B cell (primary cell): ENCODE measurements around the gene HOXB7. TPM values are rescaled to one million over a fixed set of nuclear protein-coding genes. Genes with fewer than 3 reads are reported as not detected.

Experiments used
- ATAC-seq: fragments of 200-7000 bp; cut with Tn5 transposase; one replicate; pipeline ENCODE4 v1.10.0; 2021; ENCODE audit warnings: low read depth, mild to moderate bottlenecking, moderate number of reproducible peaks, moderate library complexity
- CTCF ChIA-PET: fragments of 350-600 bp; sonication (Branson Sonifier 250); formaldehyde crosslinking; loops from one replicate; lab custom pipeline; 2021; ENCODE audit warnings: antibody characterized with exemption, inconsistent platforms; lab: Charles Lee
- POLR2A ChIA-PET: fragments of 350-600 bp; sonication (Branson Sonifier 250); formaldehyde crosslinking; loops from one replicate; lab custom pipeline; 2021; ENCODE audit warnings: antibody characterized with exemption; lab: Charles Lee
- DNase-seq: peaks from one replicate; pipeline ENCODE4 v3.0.0; 2013
- H2AFZ ChIP-seq: 2 replicates; pipeline ENCODE4 v1.6.1; 2012; ENCODE audit warnings: mild to moderate bottlenecking, low read depth, low read length; ENCODE audit not compliant: insufficient read depth, poor library complexity, severe bottlenecking
- H3K27ac ChIP-seq, 2 donors: 1 replicate in 1 of 2; 2 replicates in 1 of 2; pipeline ENCODE4 v1.5.1; 2012 to 2013; ENCODE audit warnings: low read length in 2 of 2, mild to moderate bottlenecking in 2 of 2, moderate library complexity in 1 of 2
- H3K27me3 ChIP-seq, 4 experiments: fragments of 200-600 bp in 1 of 4; sonication (generic) in 1 of 4; replicated peaks in 1 of 4; 1 replicate in 2 of 4; 2 replicates in 2 of 4; pipeline versions ENCODE4 v1.6.1 to v1.7.0; 2013 to 2016; ENCODE audit warnings: low read length in 3 of 4, mild to moderate bottlenecking in 2 of 4, mixed read lengths in 1 of 4, moderate library complexity in 1 of 4; ENCODE audit not compliant: insufficient read depth in 4 of 4, control insufficient read depth in 3 of 4; ENCODE audit errors: control extremely low read depth in 1 of 4
- H3K36me3 ChIP-seq, 2 experiments: replicated peaks in 1 of 2; 1 replicate in 1 of 2; 2 replicates in 1 of 2; pipeline versions ENCODE4 v1.6.1 to v1.7.1; 2013; ENCODE audit warnings: low read length in 1 of 2; ENCODE audit not compliant: insufficient read depth in 2 of 2, control insufficient read depth in 1 of 2; ENCODE audit errors: control extremely low read depth in 1 of 2, extremely low read depth in 1 of 2
- H3K4me1 ChIP-seq, 2 donors: fragments of 200-600 bp in 1 of 2; sonication (generic) in 1 of 2; 1 replicate in 1 of 2; 2 replicates in 1 of 2; pipeline versions ENCODE4 v1.5.1 to v1.6.1; 2013 to 2017; ENCODE audit warnings: low read length in 2 of 2; ENCODE audit not compliant: control insufficient read depth in 2 of 2, insufficient read depth in 2 of 2
- H3K4me2 ChIP-seq: replicated peaks from 2 replicates; pipeline ENCODE3; 2012; ENCODE audit warnings: mild to moderate bottlenecking, low read depth, low read length; ENCODE audit not compliant: poor library complexity, severe bottlenecking
- H3K4me3 ChIP-seq, 5 experiments: fragments of 200-600 bp in 1 of 5; sonication (generic) in 1 of 5; 1 replicate in 3 of 5; 2 replicates in 2 of 5; pipeline versions ENCODE4 v1.5.1 to v1.7.0; 2011 to 2016; ENCODE audit warnings: low read length in 4 of 5, mild to moderate bottlenecking in 4 of 5, low read depth in 2 of 5, control low read depth in 1 of 5, moderate library complexity in 1 of 5; ENCODE audit not compliant: insufficient read depth in 1 of 5; ENCODE audit errors: control extremely low read depth in 1 of 5, extremely low read depth in 1 of 5
- H3K79me2 ChIP-seq: fragments of 200-600 bp; sonication (generic); one replicate; pipeline ENCODE4 v1.6.0; 2016; ENCODE audit warnings: low read length; ENCODE audit not compliant: control insufficient read depth, insufficient read depth
- H3K9ac ChIP-seq: fragments of 200-600 bp; sonication (generic); 2 replicates; pipeline ENCODE4 v1.6.1; 2017; ENCODE audit warnings: mild to moderate bottlenecking, low read length, moderate library complexity
- H3K9me3 ChIP-seq, 3 donors: one replicate each; pipeline versions ENCODE4 v1.6.1 to v1.7.1; 2013; ENCODE audit warnings: low read length in 2 of 3; ENCODE audit not compliant: control insufficient read depth in 2 of 3, insufficient read depth in 1 of 3; ENCODE audit errors: control extremely low read depth in 1 of 3
- H4K20me1 ChIP-seq: 2 replicates; pipeline ENCODE4 v1.6.0; 2012; ENCODE audit warnings: mild to moderate bottlenecking, low read length; ENCODE audit not compliant: insufficient read depth, control insufficient read depth, poor library complexity, severe bottlenecking
- H3K27ac Mint-ChIP-seq: one replicate; pipeline ENCODE4 v1.8.0; 2021; ENCODE audit warnings: mixed read lengths
- H3K27me3 Mint-ChIP-seq: one replicate; pipeline ENCODE4 v1.8.0; 2021; ENCODE audit warnings: mixed read lengths
- H3K4me1 Mint-ChIP-seq: one replicate; pipeline ENCODE4 v1.8.0; 2021; ENCODE audit warnings: mixed read lengths
- H3K4me3 Mint-ChIP-seq: one replicate; pipeline ENCODE4 v1.8.0; 2021; ENCODE audit warnings: mixed read lengths
- H3K9me3 Mint-ChIP-seq: one replicate; pipeline ENCODE4 v1.8.0; 2022; ENCODE audit warnings: mixed read lengths; ENCODE audit not compliant: insufficient read depth
- CTCF ChIP-seq: fragments of 200-600 bp; IDR thresholded peaks from one replicate; pipeline ENCODE4 v1.8.0; 2022; ENCODE audit warnings: antibody characterized with exemption, mild to moderate bottlenecking
- EZH2 ChIP-seq: IDR thresholded peaks from 2 replicates; pipeline ENCODE4 v1.6.1; 2012; ENCODE audit warnings: borderline replicate concordance, low read depth, mild to moderate bottlenecking, moderate library complexity, low read length; ENCODE audit not compliant: insufficient read depth, poor library complexity, severe bottlenecking
- WGBS: methylation state at CpG from one replicate; pipeline ENCODE4 v1.1.5; 2013; ENCODE audit warnings: missing lambda C conversion rate; ENCODE audit not compliant: insufficient coverage; 5-methylcytosine and 5-hydroxymethylcytosine counted together
- intact Hi-C: fragments of 100-400 bp; cut with micrococcal nuclease; formaldehyde crosslinking; loops from one replicate; pipeline ENCODE4 v1.10.0; 2022
- polyA plus RNA-seq: library from polyadenylated mRNA; depleted of rRNA; stranded (reverse); fragments of >200 nt; gene quantifications from 2 replicates; pipeline ENCODE4 v1.2.3, GENCODE V29; 2012
- total RNA-seq, 2 donors: library from RNA; stranded (reverse); fragments of 120-200 nt in 1 of 2; gene quantifications; 1 replicate in 1 of 2; 2 replicates in 1 of 2; pipeline versions ENCODE4 v1.2.3 to v1.2.4, GENCODE V29; 2013 to 2022

HOXB7 gene
- total and polyA plus RNA-seq, 2 donors (not counting 1 experiment from before 2014, with no cell fraction given), result 0.25 to 1.3 TPM

GRCh38 chr17:48623583-48623982, 12.8 kb upstream of the HOXB7 start:
- peaks cover 75% of the 10 kb centered on the region for H3K27me3 Mint-ChIP-seq
- Histone ChIP-seq H4K20me1 (no peaks in the 10 kb centered on the region), H3K36me3 (no peaks in the 10 kb centered on the region), H3K4me1 (peaks cover 31 to 35% of the 10 kb centered on the region in 2 donors), H3K27ac (no peak overlapping the region), H3K79me2 (no peaks in the 10 kb centered on the region), H3K9ac (no peak overlapping the region), H2AFZ (no peak overlapping the region), H3K4me2 (no peak overlapping the region), H3K4me3 (no peak overlapping the region), H3K9me3 (peaks cover 0 to 9% (median 0%) of the 10 kb centered on the region in 3 donors), H3K27me3 (peaks cover 0 to 95% (median 64%) of the 10 kb centered on the region in 4 experiments)
- TF ChIP-seq CTCF (no peak), EZH2 (no peak)
- intact Hi-C loops, result no loop called here
- DNase-seq (no peak), ATAC-seq (no peak)
- no peak overlapping the region for H3K4me3 Mint-ChIP-seq
- WGBS, result 76% methylated on average over 3 of the region's 4 CpGs
- H3K27ac Mint-ChIP-seq, result no peak overlapping the region
- ChIA-PET CTCF (interaction anchor here (0.7 to 2.7 kb wide), 7 partner anchors 9 to 597 kb away, joined by 3 to 11 read pairs (median 3); no protein-coding TSS in a partner anchor), POLR2A (no interaction called here)
- peaks cover 22% of the 10 kb centered on the region for H3K4me1 Mint-ChIP-seq
- no peaks in the 10 kb centered on the region for H3K9me3 Mint-ChIP-seq

- ChIA-PET POLR2A (no interaction called here), CTCF (interaction anchor here (1.0 to 2.7 kb wide), 7 partner anchors 10 to 548 kb away, joined by 3 to 11 read pairs (median 6); no protein-coding TSS in a partner anchor)
- Histone ChIP-seq H3K9ac (no peak overlapping the region), H4K20me1 (no peaks in the 10 kb centered on the region), H3K27ac (no peak overlapping the region), H3K4me3 (no peak overlapping the region), H3K9me3 (peaks cover 0 to 11% (median 0%) of the 10 kb centered on the region in 3 donors), H3K36me3 (no peaks in the 10 kb centered on the region), H3K27me3 (peaks cover 0 to 96% (median 63%) of the 10 kb centered on the region in 4 experiments), H2AFZ (no peak overlapping the region), H3K79me2 (no peaks in the 10 kb centered on the region), H3K4me2 (no peak overlapping the region), H3K4me1 (peaks cover 39 to 43% of the 10 kb centered on the region in 2 donors)
- Mint-ChIP-seq H3K4me1 (peaks cover 27% of the 10 kb centered on the region), H3K27me3 (peaks cover 74% of the 10 kb centered on the region), H3K4me3 (no peak overlapping the region), H3K27ac (no peak overlapping the region), H3K9me3 (no peaks in the 10 kb centered on the region)
- DNase-seq (no peak), ATAC-seq (no peak)
- 83% methylated on average over 3 of the region's 11 CpGs for WGBS
- TF ChIP-seq EZH2 (no peak), CTCF (no peak)
- intact Hi-C loops, result no loop called here
Measured at GRCh38 chr17:48622857-48623256, 12.0 kb upstream of the HOXB7 start.
